NOMO-1 treated with DMSO at 0.1 percent for 48 hours (cell line): ENCODE data around the gene UBE2D2.

Source experiments
- DNase-seq: peaks from one replicate; lab custom pipeline; 2025; ENCODE audit not compliant: unreplicated experiment; lab: John Stamatoyannopoulos, UW

The UBE2D2 gene

DNA sequence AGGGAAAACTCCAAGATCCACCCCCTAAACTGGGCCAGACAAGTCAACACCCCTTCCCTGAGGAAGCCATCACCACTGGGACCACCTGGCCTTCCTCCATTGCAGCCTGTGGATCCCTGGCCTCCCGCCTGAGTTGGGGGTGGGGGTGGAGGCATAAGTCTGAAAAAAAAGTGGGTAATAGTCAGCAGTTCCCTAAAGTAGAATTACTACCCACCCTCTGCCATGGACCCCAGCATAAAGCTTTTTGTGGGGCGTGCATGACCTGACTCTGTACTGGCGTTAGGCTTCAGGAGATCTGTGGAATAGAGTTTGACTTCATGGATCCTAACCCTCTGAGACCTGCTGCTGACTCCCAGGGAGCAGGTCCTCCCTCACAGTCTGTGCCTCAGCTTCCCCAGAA lies 85.0 kb downstream of the UBE2D2 start:
- no peak for DNase-seq

DNA sequence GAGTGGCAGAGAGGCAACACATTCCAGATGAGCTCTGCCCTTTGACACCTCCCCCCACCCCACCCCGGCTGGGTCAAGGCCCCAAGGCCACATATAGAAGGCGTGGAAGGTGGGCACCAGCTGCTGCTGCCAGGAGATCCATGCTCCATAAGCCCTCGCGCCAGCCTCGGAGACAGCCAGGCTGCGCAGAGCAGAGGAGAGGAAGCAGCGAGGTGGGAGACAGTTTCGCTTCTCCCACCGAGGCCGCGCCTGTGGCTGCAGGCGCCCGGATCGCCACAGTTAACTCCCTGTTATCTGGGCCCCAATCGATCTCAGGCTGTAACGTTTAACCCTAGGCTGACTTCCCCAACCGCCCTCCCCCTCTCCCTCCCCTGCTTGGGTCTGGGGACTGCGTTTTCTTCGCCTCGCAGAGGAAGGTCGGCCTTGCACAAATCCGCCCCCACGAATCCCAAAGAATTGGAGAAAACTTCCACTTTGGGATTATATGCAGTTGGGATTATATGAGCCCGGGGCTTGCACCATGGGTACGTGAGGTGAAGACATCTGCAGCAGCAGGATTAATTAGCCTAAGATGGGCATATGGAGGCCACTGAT lies 85.9 kb downstream of the UBE2D2 start:
- peak; percentile 84 for DNase-seq

GRCh38 chr5:139647506-139648204 lies 86.5 kb downstream of the UBE2D2 start:
- no peak for DNase-seq

GRCh38 chr5:139648205-139649081 lies 87.3 kb downstream of the UBE2D2 start, which contains the start of gene CXXC5:
TSS of gene CXXC5 (plus strand) at chr5:139648349. CDS start at chr5:139680524, 32,175 bp downstream.
- DNase-seq, result peak; percentile 74

DNA sequence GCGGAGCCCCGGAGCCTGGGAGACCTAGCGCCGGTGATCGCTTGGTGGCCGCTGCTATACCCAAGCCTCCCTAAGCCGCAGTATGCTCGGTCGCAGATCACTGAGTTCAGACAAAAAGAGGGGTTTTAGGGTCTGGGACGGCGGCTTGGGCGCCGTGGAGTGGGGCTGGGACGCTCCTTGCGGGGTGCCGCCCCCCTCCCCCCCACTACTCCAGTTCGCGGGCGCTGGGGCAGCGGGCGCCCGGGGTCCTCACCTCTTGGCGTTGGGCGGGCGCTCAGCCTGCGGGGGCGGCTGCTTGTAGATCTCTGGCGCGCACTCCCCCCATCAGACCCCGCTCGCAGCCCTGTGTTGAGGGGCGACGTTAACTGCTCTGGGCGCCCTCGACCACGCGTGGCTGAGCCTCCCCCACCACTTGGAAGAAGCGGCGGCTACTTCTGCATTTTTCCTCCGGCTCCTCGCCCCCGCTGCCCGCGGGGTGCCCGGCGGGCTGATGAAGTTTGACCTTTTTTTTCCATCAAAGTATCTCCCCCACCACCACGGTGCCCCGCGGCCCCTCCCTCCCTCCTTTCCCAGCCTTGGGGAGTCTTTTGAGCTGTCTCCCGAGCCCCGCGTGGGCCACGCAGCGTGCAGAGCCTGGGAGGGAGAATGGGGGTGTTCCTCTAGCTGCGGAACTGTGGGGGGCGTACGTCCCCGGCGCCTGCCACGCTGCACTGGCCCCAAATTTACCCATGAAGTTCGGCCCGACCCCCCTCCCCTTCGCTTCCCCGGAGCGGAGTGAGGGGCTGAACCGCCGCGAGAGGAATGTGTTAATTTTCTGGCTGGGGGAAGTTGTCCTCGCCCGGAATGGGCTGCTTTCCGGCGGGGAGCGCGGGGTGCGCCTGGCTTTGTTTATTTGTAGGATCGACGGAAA lies 88.2 kb downstream of the UBE2D2 start:
- DNase-seq, result peak; percentile 41

DNA sequence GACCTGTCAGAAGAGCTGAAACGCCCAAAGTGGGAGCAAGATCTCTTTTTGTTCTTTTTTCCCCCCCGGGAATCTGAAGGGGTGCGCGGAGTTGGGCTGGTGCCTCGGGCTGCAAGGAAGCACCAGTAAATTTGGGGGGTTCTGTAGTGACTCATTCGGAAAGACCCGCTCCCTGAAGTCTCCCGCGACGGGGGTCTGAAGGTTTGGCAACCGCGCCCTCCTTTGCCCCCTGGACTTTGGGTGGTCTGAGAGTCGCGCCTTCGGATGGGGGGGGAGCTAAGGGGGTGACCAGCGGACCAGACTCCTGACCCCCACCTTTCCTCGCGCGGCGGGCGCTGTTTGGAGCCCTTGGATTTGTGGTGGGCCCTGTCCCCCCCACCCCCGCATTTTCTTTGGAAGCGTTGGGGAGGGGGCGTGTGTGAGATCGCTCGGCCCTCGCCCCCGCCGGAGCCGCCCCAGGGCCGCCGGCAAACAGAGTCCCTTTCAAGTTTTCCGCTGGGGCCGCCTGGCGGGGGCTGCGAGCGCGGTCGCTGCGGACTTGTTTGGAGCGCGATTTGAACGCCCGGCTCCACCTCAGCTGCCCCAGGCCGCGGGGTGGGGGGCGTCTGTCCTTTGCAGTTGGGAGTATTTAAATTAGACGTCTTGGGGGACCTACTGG lies 89.0 kb downstream of the UBE2D2 start:
- DNase-seq, result no peak

- DNase-seq, result no peak
These were observed 89.5 kb downstream of the UBE2D2 start for GRCh38 chr5:139650689-139651042.

DNA sequence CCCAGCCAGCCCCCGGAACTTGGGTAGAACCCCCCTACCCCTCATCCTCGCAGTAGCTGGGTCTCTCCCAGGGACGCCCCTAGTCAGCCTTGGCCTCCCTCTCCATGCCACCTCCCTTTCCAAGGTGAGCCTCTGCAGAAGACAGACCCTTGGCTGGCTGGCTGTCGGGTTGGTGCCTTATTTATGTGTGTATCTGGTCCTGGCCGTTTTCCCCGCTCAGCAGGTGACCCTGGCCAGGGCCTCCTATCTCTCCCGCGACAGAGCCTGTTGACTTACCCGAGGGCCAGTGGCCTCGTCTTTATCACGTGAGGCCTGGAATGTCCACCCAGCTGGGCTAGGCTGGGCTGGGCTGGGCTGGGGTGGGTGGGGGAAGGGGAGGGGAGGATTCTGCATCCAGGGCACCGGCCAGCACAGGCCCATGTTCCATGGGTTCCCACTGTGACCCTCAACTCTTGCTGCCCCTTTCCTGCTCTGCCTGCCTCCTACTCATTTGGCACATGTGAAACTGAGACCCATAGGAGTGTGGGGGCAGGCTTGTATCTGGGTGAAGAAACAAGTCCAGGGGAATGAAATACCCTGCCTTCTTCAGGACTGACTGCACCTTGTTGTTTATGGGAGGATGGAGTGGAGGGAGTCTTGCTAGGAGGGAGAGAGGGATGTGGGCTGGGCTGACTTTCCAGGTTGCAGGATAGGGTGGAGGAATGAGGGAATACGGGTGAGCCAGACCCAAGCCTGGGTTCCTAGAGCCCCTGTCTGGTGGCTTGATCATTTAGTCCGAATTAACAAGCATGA lies 90.1 kb downstream of the UBE2D2 start:
- no peak for DNase-seq

GRCh38 chr5:139651853-139652787 lies 91.0 kb downstream of the UBE2D2 start:
- DNase-seq, result peak; percentile 14

GRCh38 chr5:139652788-139653241 lies 91.7 kb downstream of the UBE2D2 start:
- no peak for DNase-seq

DNA sequence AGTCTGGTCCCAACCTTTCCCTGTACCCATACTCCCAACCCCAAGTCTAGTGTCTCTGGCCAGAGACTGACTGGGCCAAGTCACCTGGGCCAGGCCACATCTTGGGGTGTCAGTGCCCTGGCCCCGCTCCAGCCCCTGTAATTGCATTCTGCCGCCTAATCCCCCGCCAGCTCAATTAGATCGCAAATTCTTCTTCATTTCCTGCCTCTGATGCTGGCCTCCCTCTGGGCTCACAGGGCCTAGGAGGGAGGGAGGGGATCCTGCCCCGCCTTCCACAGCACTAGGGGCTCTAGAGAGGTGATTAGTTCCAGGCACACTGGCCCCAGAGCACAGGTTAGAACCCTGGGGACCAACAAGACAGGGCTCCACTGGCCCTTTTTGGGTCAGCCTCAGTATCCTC lies 92.5 kb downstream of the UBE2D2 start:
- no peak for DNase-seq

DNA sequence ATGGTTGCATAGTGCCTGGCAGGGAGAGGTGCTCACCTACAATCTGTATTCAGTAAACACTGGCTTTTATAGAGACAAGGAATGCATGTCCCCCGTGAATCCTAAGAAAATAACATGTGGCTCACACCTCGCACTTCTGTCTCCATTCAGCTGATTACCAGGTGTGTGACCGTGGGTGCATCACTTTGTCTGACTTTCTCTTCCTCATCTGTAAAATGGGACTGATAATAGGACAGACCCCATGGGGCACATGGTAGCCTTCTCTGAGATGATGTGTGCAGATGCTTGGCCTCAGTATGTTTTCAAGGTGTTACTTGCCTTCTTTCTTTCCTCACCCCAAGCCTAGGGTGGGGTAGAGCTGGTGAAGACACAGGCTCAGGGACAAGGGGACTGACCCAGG lies 93.3 kb downstream of the UBE2D2 start:
- DNase-seq, result no peak

GRCh38 chr5:139654871-139655491 lies 93.8 kb downstream of the UBE2D2 start:
- DNase-seq, result no peak

DNA sequence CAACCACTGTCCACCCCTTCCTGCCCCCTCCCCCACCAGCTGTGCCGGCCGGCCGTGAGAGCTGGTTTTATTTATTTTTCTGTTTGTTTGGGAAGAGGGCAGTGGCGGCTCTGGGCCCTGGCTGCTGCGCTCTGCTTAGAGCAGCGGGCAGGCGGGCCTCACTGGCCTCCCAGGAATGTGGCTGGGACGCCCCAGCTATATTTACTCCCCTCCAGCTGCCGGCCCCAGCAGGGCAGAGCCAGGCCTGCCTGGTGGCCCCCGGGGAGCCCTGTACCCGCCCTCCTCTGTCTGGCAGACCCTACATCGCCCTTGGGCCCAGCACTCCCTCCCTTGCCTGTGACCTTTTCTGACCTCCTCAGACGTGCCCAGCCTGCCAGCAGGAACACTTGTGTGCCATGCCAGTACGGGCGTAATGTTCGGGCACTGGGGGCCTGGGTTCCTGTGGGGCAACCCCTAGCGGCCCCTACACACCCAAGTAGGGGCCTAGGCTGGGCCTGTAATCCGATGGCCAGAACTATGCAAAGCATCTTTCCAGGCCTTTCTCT lies 94.7 kb downstream of the UBE2D2 start:
- DNase-seq, result no peak

- DNase-seq, result no peak
These were observed 96.5 kb downstream of the UBE2D2 start for GRCh38 chr5:139657363-139658321.

DNA sequence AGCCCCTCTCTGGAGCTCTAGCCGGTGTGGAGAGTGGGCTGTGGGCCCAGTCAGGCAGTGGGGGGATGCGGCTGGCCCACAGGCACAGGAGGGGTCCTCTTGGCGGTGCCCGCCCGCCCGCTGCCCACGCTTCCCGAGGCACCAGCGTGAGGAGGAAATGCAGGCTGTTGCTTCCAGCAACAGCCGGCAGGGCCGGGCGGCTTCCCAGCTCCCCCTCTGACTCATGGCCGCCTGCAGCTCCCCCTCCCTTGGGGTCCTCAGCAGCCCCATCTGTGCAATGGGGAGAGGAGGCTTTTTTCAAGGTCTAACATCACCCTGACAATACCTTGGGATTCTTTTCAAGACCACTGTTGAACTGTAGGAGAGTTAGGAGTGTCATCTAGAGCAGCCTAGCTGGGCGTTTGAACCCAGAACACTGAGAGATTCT lies 97.4 kb downstream of the UBE2D2 start:
- no peak for DNase-seq
